Gastrocnemius medialis (tissue), 4 donors: ENCODE results near the gene HACD1. TPM values are rescaled to one million over a fixed set of nuclear protein-coding genes. Genes with fewer than 3 reads are reported as not detected.
A peak's percentile ranks its signal among the peaks of the same experiment; 100 is the strongest.

Source experiments
- ATAC-seq, 2 donors: fragments of 150-250 bp; one replicate each; pipeline ENCODE4 v1.9.1; 2016
- DNase-seq, 2 donors: peaks; one replicate each; pipeline ENCODE4 v3.0.0-alpha.2; 2019
- H3K27ac ChIP-seq, 4 donors: fragments of 200-600 bp; sonication (generic); 1 replicate in 1 of 4; 2 replicates in 3 of 4; pipeline ENCODE4 v1.5.1; 2016 to 2018; ENCODE audit warnings: mild to moderate bottlenecking in 2 of 4, moderate library complexity in 1 of 4
- H3K27me3 ChIP-seq, 3 donors: fragments of 200-600 bp; sonication (generic) in 2 of 3; 1 replicate in 1 of 3; 2 replicates in 2 of 3; pipeline versions ENCODE4 v1.5.1 to v1.6.0; 2016 to 2019; ENCODE audit warnings: mild to moderate bottlenecking in 1 of 3, moderate library complexity in 1 of 3
- H3K36me3 ChIP-seq, 2 donors: fragments of 200-600 bp; sonication (generic) in 1 of 2; one replicate each; pipeline ENCODE4 v1.5.1; 2017 to 2018
- H3K4me1 ChIP-seq, 2 donors: fragments of 200-600 bp; sonication (generic) in 1 of 2; one replicate each; pipeline ENCODE4 v1.5.1; 2016 to 2017; ENCODE audit warnings: mild to moderate bottlenecking in 2 of 2
- H3K4me3 ChIP-seq, 4 donors: fragments of 200-600 bp; sonication (generic) in 3 of 4; 1 replicate in 1 of 4; 2 replicates in 3 of 4; pipeline ENCODE4 v1.5.1; 2016 to 2019; ENCODE audit warnings: mild to moderate bottlenecking in 2 of 4
- H3K9me3 ChIP-seq, 3 donors: fragments of 200-600 bp; sonication (generic) in 2 of 3; 1 replicate in 1 of 3; 2 replicates in 2 of 3; pipeline ENCODE4 v1.5.1; 2016 to 2019
- CTCF ChIP-seq, 5 experiments: fragments of 450-650 bp in 3 of 5; fragments of 200-600 bp in 2 of 5; sonication (generic) in 2 of 5; IDR thresholded peaks in 4 of 5; conservative IDR thresholded peaks in 1 of 5; 1 replicate in 4 of 5; 2 replicates in 1 of 5; pipeline ENCODE4 v1.5.1; 2016 to 2019; ENCODE audit warnings: antibody characterized with exemption in 5 of 5, mild to moderate bottlenecking in 3 of 5, moderate library complexity in 3 of 5
- POLR2A ChIP-seq, 2 donors: fragments of 450-650 bp; IDR thresholded peaks; one replicate each; pipeline ENCODE4 v1.6.1; 2017; ENCODE audit warnings: antibody characterized with exemption in 2 of 2, mild to moderate bottlenecking in 2 of 2, moderate library complexity in 2 of 2
- in situ Hi-C, 4 donors: fragments of 200-750 bp; cut with MboI; loops; one replicate each; pipeline versions ENCODE4 v1.15.0 to v1.8.0; 2017; ENCODE audit warnings: low sequenced_read_pairs in 4 of 4
- intact Hi-C: fragments of 100-400 bp; cut with DNase I; formaldehyde crosslinking; loops from one replicate; pipeline ENCODE4 v1.15.1; 2023; ENCODE audit warnings: low total_unique reads
- total RNA-seq, 4 donors: library from RNA; depleted of rRNA; stranded (reverse); fragments of >200 nt; gene quantifications; one replicate each; pipeline versions ENCODE4 v1.1.0 to v1.2.3, GENCODE V29; 2016

The HACD1 gene
- total RNA-seq, 4 donors from 2014 or later, result 16.5 to 73.4 (median 44.3) TPM

- no peaks in the 10 kb centered on the region for H3K36me3 ChIP-seq
- TF ChIP-seq CTCF (IDR thresholded peaks at IDR 0.05 in 4 of 5, conservative IDR thresholded peaks at IDR 0.05 in 1 of 5) (no peak), POLR2A (IDR thresholded peaks at IDR 0.05) (no peak)
These were observed 37.8 kb upstream of the HACD1 start for GRCh38 chr10:17655009-17655408.

GRCh38 chr10:17652585-17652984 is 35.4 kb upstream of the HACD1 start:
- Histone ChIP-seq H3K27me3 (no peaks in the 10 kb centered on the region), H3K4me1 (peaks cover 50 to 59% of the 10 kb centered on the region in 2 donors), H3K4me3 (no peak overlapping the region), H3K9me3 (no peaks in the 10 kb centered on the region), H3K36me3 (no peaks in the 10 kb centered on the region), H3K27ac (peak overlapping the region in 2 of 4 donors; percentile 22 to 42)
- DNase-seq, result no peak
- TF ChIP-seq POLR2A (IDR thresholded peaks at IDR 0.05), result no peak
- TF ChIP-seq CTCF (IDR thresholded peaks at IDR 0.05 in 4 of 5, conservative IDR thresholded peaks at IDR 0.05 in 1 of 5), result no peak
- ATAC-seq, result peak in 1 of 2 donors; percentile 70
- intact Hi-C loops, result no loop called here
- in situ Hi-C loops, result no loop called here

More at GRCh38 chr10:17655009-17655408, 37.8 kb upstream of the HACD1 start:
- Histone ChIP-seq H3K9me3 (no peaks in the 10 kb centered on the region), H3K27me3 (no peaks in the 10 kb centered on the region), H3K27ac (peak overlapping the region in 1 of 4 donors; percentile 4), H3K4me1 (peaks cover 45 to 47% of the 10 kb centered on the region in 2 donors), H3K4me3 (no peak overlapping the region)
- intact Hi-C loops, result no loop called here
- in situ Hi-C loops, result no loop called here
- ATAC-seq (no peak), DNase-seq (no peak)

- in situ Hi-C loops (no loop called here), intact Hi-C loops (no loop called here)
- no peaks in the 10 kb centered on the region for H3K9me3 ChIP-seq
- DNase-seq, result no peak
- no peaks in the 10 kb centered on the region for H3K27me3 ChIP-seq
- no peak for ATAC-seq
- peaks cover 57 to 66% of the 10 kb centered on the region in 2 donors for H3K4me1 ChIP-seq
- peak overlapping the region in 2 of 4 donors; percentile 18 to 42 for H3K27ac ChIP-seq
- TF ChIP-seq POLR2A (IDR thresholded peaks at IDR 0.05) (no peak), CTCF (IDR thresholded peaks at IDR 0.05 in 4 of 5, conservative IDR thresholded peaks at IDR 0.05 in 1 of 5) (no peak)
- no peak overlapping the region for H3K4me3 ChIP-seq
- no peaks in the 10 kb centered on the region for H3K36me3 ChIP-seq
These were observed 34.7 kb upstream of the HACD1 start for GRCh38 chr10:17651896-17652295.

DNA sequence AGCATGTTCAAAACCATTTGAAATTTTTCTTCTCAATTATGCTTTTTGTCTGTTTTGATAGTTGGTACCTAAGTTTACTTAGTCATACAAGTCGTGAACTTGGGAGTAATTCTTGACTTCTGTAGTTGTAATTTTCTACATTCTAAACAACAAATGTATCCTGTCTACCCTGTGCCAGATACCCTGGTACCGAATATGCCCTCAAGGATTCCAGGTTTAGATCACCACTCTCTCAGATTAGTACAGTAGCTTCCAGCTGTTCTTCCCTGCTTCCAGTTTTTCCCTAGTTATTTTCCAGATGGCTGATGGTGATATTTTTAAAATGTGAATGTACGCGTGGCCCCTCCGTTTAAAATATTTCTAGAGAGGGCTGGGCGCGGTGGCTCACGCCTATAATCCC is 33.2 kb upstream of the HACD1 start:
- in situ Hi-C loops (no loop called here), intact Hi-C loops (no loop called here)
- H3K4me3 ChIP-seq, result no peak overlapping the region
- H3K36me3 ChIP-seq, result no peaks in the 10 kb centered on the region
- peaks cover 71 to 72% of the 10 kb centered on the region in 2 donors for H3K4me1 ChIP-seq
- no peaks in the 10 kb centered on the region for H3K27me3 ChIP-seq
- DNase-seq (no peak), ATAC-seq (no peak)
- TF ChIP-seq CTCF (IDR thresholded peaks at IDR 0.05 in 4 of 5, conservative IDR thresholded peaks at IDR 0.05 in 1 of 5) (no peak), POLR2A (IDR thresholded peaks at IDR 0.05) (no peak)
- no peaks in the 10 kb centered on the region for H3K9me3 ChIP-seq
- peak overlapping the region; percentile 36 to 66 (median 43) for H3K27ac ChIP-seq

DNA sequence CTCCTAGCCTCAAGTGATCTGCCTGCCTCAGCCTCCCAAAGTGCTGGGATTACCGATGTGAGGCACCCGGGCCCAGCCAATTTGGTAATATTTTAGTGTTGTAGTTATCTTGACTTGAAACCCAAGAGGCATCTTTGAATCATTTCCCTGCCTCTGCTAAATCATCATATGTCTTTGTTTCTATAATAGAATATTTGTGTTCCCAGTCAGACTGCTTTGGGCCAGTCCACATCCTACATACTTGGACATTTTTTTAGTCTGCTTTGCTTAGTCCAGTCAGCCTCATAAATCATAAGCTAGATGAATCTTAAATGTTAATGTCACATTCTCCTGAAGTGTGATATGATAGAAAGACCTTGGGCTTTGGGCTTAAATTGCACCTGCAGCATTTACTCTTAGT is 32.7 kb upstream of the HACD1 start:
- H3K27ac ChIP-seq, result peak overlapping the region; percentile 36 to 66 (median 43)

More for the DNA sequence above, 32.7 kb upstream of the HACD1 start:
- intact Hi-C loops, result no loop called here
- in situ Hi-C loops, result no loop called here
- no peaks in the 10 kb centered on the region for H3K27me3 ChIP-seq
- no peaks in the 10 kb centered on the region for H3K36me3 ChIP-seq
- ATAC-seq (no peak), DNase-seq (no peak)
- TF ChIP-seq POLR2A (IDR thresholded peaks at IDR 0.05) (no peak), CTCF (IDR thresholded peaks at IDR 0.05 in 4 of 5, conservative IDR thresholded peaks at IDR 0.05 in 1 of 5) (no peak)
- H3K4me3 ChIP-seq, result no peak overlapping the region
- no peaks in the 10 kb centered on the region for H3K9me3 ChIP-seq
- peaks cover 76 to 78% of the 10 kb centered on the region in 2 donors for H3K4me1 ChIP-seq
